ENCODE data around the gene HADHB.
A peak's percentile ranks its signal among the peaks of the same experiment; 100 is the strongest.
"Not testable (repeated sequence)": the region's sequence is repeated elsewhere in the genome, so short reads cannot be mapped to it uniquely, and the experiment has no call there.

HADHB gene

GRCh38 chr2:26329083-26329482 lies 84.3 kb downstream of the HADHB start:
- DNase-seq (ENCODE audit: low read depth) = not testable (repeated sequence)

- DNase-seq (ENCODE audit: low read depth) = peak; percentile 72
Measured at GRCh38 chr2:26330114-26330549, 85.4 kb downstream of the HADHB start.

- no peak for DNase-seq (ENCODE audit: low read depth)
Measured at GRCh38 chr2:26330604-26331003, 85.9 kb downstream of the HADHB start.

- DNase-seq (ENCODE audit: low read depth) = not testable (repeated sequence)
Measured at GRCh38 chr2:26331321-26331720, 86.6 kb downstream of the HADHB start.

- DNase-seq (ENCODE audit: low read depth) = no peak
Measured at GRCh38 chr2:26333293-26333692, 88.6 kb downstream of the HADHB start.

- no peak for DNase-seq (ENCODE audit: low read depth)
Measured at GRCh38 chr2:26335231-26335630, 90.5 kb downstream of the HADHB start.

- no peak for DNase-seq (ENCODE audit: low read depth)
Measured at GRCh38 chr2:26336719-26337118, 92.0 kb downstream of the HADHB start.

- no peak for DNase-seq (ENCODE audit: low read depth)
Measured at GRCh38 chr2:26337298-26337697, 92.6 kb downstream of the HADHB start.

All from activated T-cell treated with anti-CD3 and anti-CD28 coated beads for 24 hours (primary cell).